ENCODE results near the gene PI4KA.

- TF ChIP-seq EZH2 (IDR thresholded peaks at IDR 0.05; ENCODE audit: low read length, missing control alignments) (no peak), CTCF (conservative IDR thresholded peaks at IDR 0.05 in 1 of 2, IDR thresholded peaks at IDR 0.05 in 1 of 2; ENCODE audit: low read depth in 1 of 2, low read length in 2 of 2) (no peak)
These were observed 11.2 kb downstream of the PI4KA start for GRCh38 chr22:20847318-20847822.
